Osteoblast (primary cell): Measurements from ENCODE around the gene TMEM259. TPM values are rescaled to one million over a fixed set of nuclear protein-coding genes. Genes with fewer than 3 reads are reported as not detected.

Experiments used
- DNase-seq: peaks from one replicate; pipeline ENCODE4 v3.0.0; 2011; ENCODE audit warnings: low spot score, mixed read lengths; ENCODE audit not compliant: insufficient read length; ENCODE audit errors: missing footprints
- H2AFZ ChIP-seq: 2 replicates; pipeline ENCODE4 v1.6.0; 2011; ENCODE audit warnings: mild to moderate bottlenecking, low read length
- H3K27ac ChIP-seq: 2 replicates; pipeline ENCODE4 v1.5.1; 2011; ENCODE audit warnings: mild to moderate bottlenecking, low read depth, low read length, moderate library complexity
- H3K27me3 ChIP-seq: 2 replicates; pipeline ENCODE4 v1.6.0; 2012; ENCODE audit warnings: mild to moderate bottlenecking, control low read depth, inconsistent platforms, low read length, moderate library complexity; ENCODE audit not compliant: insufficient read depth
- H3K36me3 ChIP-seq: 2 replicates; pipeline ENCODE4 v1.5.1; 2011; ENCODE audit warnings: mild to moderate bottlenecking, low read length, control low read depth, moderate library complexity; ENCODE audit not compliant: insufficient read depth
- H3K4me1 ChIP-seq: 2 replicates; pipeline ENCODE4 v1.5.1; 2011; ENCODE audit warnings: mild to moderate bottlenecking, low read length, control low read depth, moderate library complexity; ENCODE audit not compliant: insufficient read depth
- H3K4me2 ChIP-seq: 2 replicates; pipeline ENCODE4 v1.6.0; 2011; ENCODE audit warnings: mild to moderate bottlenecking, low read length; ENCODE audit not compliant: insufficient read depth
- H3K4me3 ChIP-seq: fragments of 200-600 bp; sonication (generic); 3 replicates; pipeline ENCODE4 v1.5.1; 2012; ENCODE audit warnings: mild to moderate bottlenecking, low read length, inconsistent platforms; ENCODE audit not compliant: insufficient read depth
- H3K79me2 ChIP-seq: 2 replicates; pipeline ENCODE4 v1.6.0; 2012; ENCODE audit warnings: mild to moderate bottlenecking, low read length, control low read depth, inconsistent platforms; ENCODE audit not compliant: insufficient read depth
- H3K9me3 ChIP-seq: 2 replicates; pipeline ENCODE4 v1.5.1; 2011; ENCODE audit warnings: low read depth, low read length, control low read depth
- H4K20me1 ChIP-seq: 2 replicates; pipeline ENCODE4 v1.6.0; 2012; ENCODE audit warnings: mild to moderate bottlenecking, low read length, control low read depth; ENCODE audit not compliant: insufficient read depth
- CTCF ChIP-seq: IDR thresholded peaks from 2 replicates; pipeline ENCODE4 v1.5.1; 2011; ENCODE audit warnings: mild to moderate bottlenecking, low read depth, low read length, moderate library complexity; ENCODE audit errors: extremely low read depth
- total RNA-seq: library from RNA; depleted of rRNA; stranded (reverse); fragments of >200 nt; gene quantifications from 2 replicates; pipeline ENCODE4 v1.2.3, GENCODE V29; 2012

TMEM259 gene
- total RNA-seq, 1 donor = 84.0 TPM

- no peaks in the 10 kb centered on the region for H3K79me2 ChIP-seq
- TF ChIP-seq CTCF = no peak
- H3K4me2 ChIP-seq = no peak overlapping the region
- H4K20me1 ChIP-seq = peaks cover 3% of the 10 kb centered on the region
- no peak overlapping the region for H3K27ac ChIP-seq
- H3K9me3 ChIP-seq = no peaks in the 10 kb centered on the region
- DNase-seq = peak; percentile 92
- H3K27me3 ChIP-seq = peaks cover 4% of the 10 kb centered on the region
- peaks cover 9% of the 10 kb centered on the region for H3K36me3 ChIP-seq
- H3K4me1 ChIP-seq = no peaks in the 10 kb centered on the region
- H3K4me3 ChIP-seq = no peak overlapping the region
- no peak overlapping the region for H2AFZ ChIP-seq
These were observed 14.1 kb downstream of the TMEM259 start for GRCh38 chr19:1006711-1007398.

- H3K79me2 ChIP-seq = no peaks in the 10 kb centered on the region
- DNase-seq = no peak
- no peak overlapping the region for H2AFZ ChIP-seq
- no peaks in the 10 kb centered on the region for H3K9me3 ChIP-seq
- H3K36me3 ChIP-seq = no peaks in the 10 kb centered on the region
- no peak overlapping the region for H3K4me2 ChIP-seq
- peaks cover 3% of the 10 kb centered on the region for H4K20me1 ChIP-seq
- H3K27me3 ChIP-seq = peaks cover 14% of the 10 kb centered on the region
- H3K27ac ChIP-seq = no peak overlapping the region
- no peak for TF ChIP-seq CTCF
- no peaks in the 10 kb centered on the region for H3K4me1 ChIP-seq
- no peak overlapping the region for H3K4me3 ChIP-seq
These were observed 15.9 kb downstream of the TMEM259 start for GRCh38 chr19:1004803-1005664.

GRCh38 chr19:1004204-1004802, 16.6 kb downstream of the TMEM259 start:
- DNase-seq = no peak
- Histone ChIP-seq H3K79me2 (no peaks in the 10 kb centered on the region), H3K9me3 (no peaks in the 10 kb centered on the region), H2AFZ (no peak overlapping the region), H3K4me3 (no peak overlapping the region), H3K27ac (no peak overlapping the region), H3K36me3 (no peaks in the 10 kb centered on the region), H3K27me3 (peaks cover 18% of the 10 kb centered on the region), H3K4me2 (no peak overlapping the region), H3K4me1 (no peaks in the 10 kb centered on the region), H4K20me1 (peaks cover 3% of the 10 kb centered on the region)
- no peak for TF ChIP-seq CTCF

- H3K27ac ChIP-seq = no peak overlapping the region
- H3K9me3 ChIP-seq = no peaks in the 10 kb centered on the region
- no peak overlapping the region for H2AFZ ChIP-seq
- no peaks in the 10 kb centered on the region for H3K79me2 ChIP-seq
- no peak overlapping the region for H3K4me3 ChIP-seq
- no peak for TF ChIP-seq CTCF
- H3K27me3 ChIP-seq = peaks cover 28% of the 10 kb centered on the region
- H3K4me2 ChIP-seq = no peak overlapping the region
- peaks cover under 1% of the 10 kb centered on the region for H4K20me1 ChIP-seq
- DNase-seq = no peak
- H3K36me3 ChIP-seq = no peaks in the 10 kb centered on the region
- H3K4me1 ChIP-seq = no peaks in the 10 kb centered on the region
These were observed 17.6 kb downstream of the TMEM259 start for GRCh38 chr19:1003283-1003682.
